ENCODE data around the gene FLCN. TPM values are rescaled to one million over a fixed set of nuclear protein-coding genes. Genes with fewer than 3 reads are reported as not detected.
A peak's percentile ranks its signal among the peaks of the same experiment; 100 is the strongest.
"Not testable (repeated sequence)": the region's sequence is repeated elsewhere in the genome, so short reads cannot be mapped to it uniquely, and the experiment has no call there.

The FLCN gene
- total and polyA plus RNA-seq, 5 experiments from 2014 or later: 3.1 to 70.6 (median 4.9) TPM

DNA sequence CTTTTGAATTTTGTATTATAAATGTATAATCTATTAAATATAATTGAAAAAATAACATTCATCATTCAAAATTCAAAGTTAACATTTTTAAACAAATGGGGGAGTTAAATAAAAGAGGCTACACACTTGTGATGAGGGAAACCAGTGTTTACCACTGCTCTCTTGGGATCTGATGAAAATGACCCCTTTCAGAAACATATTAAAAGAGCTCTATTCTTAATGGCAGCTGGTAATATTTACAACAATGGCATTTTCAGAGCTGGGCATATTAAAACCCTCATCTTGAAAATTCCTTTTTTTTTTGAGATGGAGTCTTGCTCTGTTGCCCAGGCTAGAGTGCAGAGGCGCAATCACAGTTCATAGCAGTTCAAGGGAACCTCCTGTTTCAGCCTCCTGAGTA, 19.3 kb upstream of the FLCN start:
- H3K4me3 Mint-ChIP-seq: no peak overlapping the region
- POLR2A ChIA-PET: no interaction called here
- DNase-seq (no peak), ATAC-seq (no peak)
- peaks cover 0 to 91% (median 23%) of the 10 kb centered on the region in 3 donors for H3K36me3 Mint-ChIP-seq
- no peaks in the 10 kb centered on the region for H3K27me3 Mint-ChIP-seq
- H3K9me3 Mint-ChIP-seq: no peaks in the 10 kb centered on the region
- peaks cover 0 to 6% (median 4%) of the 10 kb centered on the region in 4 donors for H3K4me1 Mint-ChIP-seq
- peak overlapping the region in 2 of 10 donors; percentile 40 to 56 for H3K27ac Mint-ChIP-seq

- H3K36me3 Mint-ChIP-seq: peaks cover 0 to 91% (median 19%) of the 10 kb centered on the region in 3 donors
- POLR2A ChIA-PET, H3K4me1 Mint-ChIP-seq, H3K9me3 Mint-ChIP-seq, DNase-seq, ATAC-seq, H3K27me3 Mint-ChIP-seq, H3K4me3 Mint-ChIP-seq: not testable (repeated sequence)
- peak overlapping the region in 3 of 10 donors; percentile 2 to 51 (median 50) for H3K27ac Mint-ChIP-seq
These were observed 18.7 kb upstream of the FLCN start for GRCh38 chr17:17255689-17256088.

- H3K4me1 Mint-ChIP-seq: peaks cover 0 to 6% (median 4%) of the 10 kb centered on the region in 4 donors
- no peaks in the 10 kb centered on the region for H3K27me3 Mint-ChIP-seq
- POLR2A ChIA-PET: no interaction called here
- DNase-seq (no peak), ATAC-seq (no peak)
- H3K27ac Mint-ChIP-seq: no peak overlapping the region
- H3K4me3 Mint-ChIP-seq: no peak overlapping the region
- peaks cover 0 to 89% (median 12%) of the 10 kb centered on the region in 3 donors for H3K36me3 Mint-ChIP-seq
- no peaks in the 10 kb centered on the region for H3K9me3 Mint-ChIP-seq
These were observed 17.1 kb upstream of the FLCN start for GRCh38 chr17:17254036-17254435.

GRCh38 chr17:17253406-17253805, 16.4 kb upstream of the FLCN start:
- Mint-ChIP-seq H3K4me3 (no peak overlapping the region), H3K9me3 (no peaks in the 10 kb centered on the region), H3K36me3 (peaks cover 0 to 89% (median 10%) of the 10 kb centered on the region in 3 donors), H3K27me3 (no peaks in the 10 kb centered on the region), H3K4me1 (peaks cover 0 to 6% (median 4%) of the 10 kb centered on the region in 4 donors), H3K27ac (peak overlapping the region in 4 of 10 donors; percentile 21 to 76 (median 70))
- ATAC-seq: no peak
- DNase-seq: no peak
- POLR2A ChIA-PET: no interaction called here

GRCh38 chr17:17252149-17252661, 15.2 kb upstream of the FLCN start:
- peaks cover 0 to 4% (median 4%) of the 10 kb centered on the region in 4 donors for H3K4me1 Mint-ChIP-seq
- no peak overlapping the region for H3K4me3 Mint-ChIP-seq
- no peaks in the 10 kb centered on the region for H3K27me3 Mint-ChIP-seq
- H3K27ac Mint-ChIP-seq: no peak overlapping the region
- DNase-seq (no peak), ATAC-seq (no peak)
- peaks cover 0 to 89% (median 9%) of the 10 kb centered on the region in 3 donors for H3K36me3 Mint-ChIP-seq
- POLR2A ChIA-PET: no interaction called here
- no peaks in the 10 kb centered on the region for H3K9me3 Mint-ChIP-seq

- POLR2A ChIA-PET: interaction anchor here (1.2 kb wide), 1 partner anchor 10 kb away, joined by 3 read pairs; the partner anchor contains the start of gene FLCN
- Mint-ChIP-seq H3K36me3 (peaks cover 0 to 59% (median 5%) of the 10 kb centered on the region in 3 donors), H3K27me3 (no peaks in the 10 kb centered on the region), H3K27ac (peak overlapping the region in 6 of 10 donors; percentile 7 to 71 (median 57)), H3K4me3 (no peak overlapping the region), H3K4me1 (peaks cover 0 to 1% (median 0%) of the 10 kb centered on the region in 4 donors), H3K9me3 (no peaks in the 10 kb centered on the region)
- DNase-seq (no peak), ATAC-seq (no peak)
These were observed 9.9 kb upstream of the FLCN start for GRCh38 chr17:17246879-17247278.

GRCh38 chr17:17243163-17243562, 6.2 kb upstream of the FLCN start:
- no peak for DNase-seq
- peaks cover 0 to 29% (median 2%) of the 10 kb centered on the region in 3 donors for H3K36me3 Mint-ChIP-seq
- H3K4me1 Mint-ChIP-seq: peaks cover 0 to 8% (median 4%) of the 10 kb centered on the region in 4 donors
- no peak for ATAC-seq
- POLR2A ChIA-PET: no interaction called here
- no peaks in the 10 kb centered on the region for H3K9me3 Mint-ChIP-seq
- peak overlapping the region in 2 of 10 donors; percentile 24 to 71 for H3K27ac Mint-ChIP-seq
- no peak overlapping the region for H3K4me3 Mint-ChIP-seq
- no peaks in the 10 kb centered on the region for H3K27me3 Mint-ChIP-seq

GRCh38 chr17:17242246-17242645, 5.3 kb upstream of the FLCN start:
- no peak overlapping the region for H3K27ac Mint-ChIP-seq
- POLR2A ChIA-PET: no interaction called here
- ATAC-seq: no peak
- no peak overlapping the region for H3K4me3 Mint-ChIP-seq
- H3K36me3 Mint-ChIP-seq: peaks cover 0 to 20% (median 0%) of the 10 kb centered on the region in 3 donors
- no peaks in the 10 kb centered on the region for H3K9me3 Mint-ChIP-seq
- no peaks in the 10 kb centered on the region for H3K27me3 Mint-ChIP-seq
- H3K4me1 Mint-ChIP-seq: peaks cover 2 to 14% (median 7%) of the 10 kb centered on the region in 4 donors
- DNase-seq: no peak

DNA sequence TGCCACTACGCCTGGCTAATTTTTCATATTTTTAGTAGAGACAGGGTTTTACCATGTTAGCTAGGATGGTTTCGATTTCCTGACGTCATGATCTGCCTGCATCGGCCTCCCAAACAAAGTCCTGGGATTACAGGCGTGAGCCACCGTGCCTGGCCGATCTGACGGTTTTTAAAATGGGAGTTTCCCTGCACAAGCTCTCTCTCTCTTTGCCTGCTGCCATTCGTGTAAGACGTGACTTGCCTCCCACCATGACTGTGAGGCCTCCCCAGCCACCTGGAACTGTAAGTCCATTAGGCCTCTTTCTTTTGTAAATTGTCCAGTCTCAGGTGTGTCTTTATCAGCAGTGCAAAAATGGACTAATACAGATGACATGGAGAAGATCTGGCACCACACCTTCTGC, 4.7 kb upstream of the FLCN start:
- ATAC-seq (no peak), DNase-seq (no peak)
- Mint-ChIP-seq H3K27ac (no peak overlapping the region), H3K9me3 (no peaks in the 10 kb centered on the region), H3K4me1 (peaks cover 3 to 15% (median 8%) of the 10 kb centered on the region in 4 donors), H3K27me3 (no peaks in the 10 kb centered on the region), H3K4me3 (no peak overlapping the region), H3K36me3 (peaks cover 0 to 14% (median 0%) of the 10 kb centered on the region in 3 donors)
- POLR2A ChIA-PET: no interaction called here

DNA sequence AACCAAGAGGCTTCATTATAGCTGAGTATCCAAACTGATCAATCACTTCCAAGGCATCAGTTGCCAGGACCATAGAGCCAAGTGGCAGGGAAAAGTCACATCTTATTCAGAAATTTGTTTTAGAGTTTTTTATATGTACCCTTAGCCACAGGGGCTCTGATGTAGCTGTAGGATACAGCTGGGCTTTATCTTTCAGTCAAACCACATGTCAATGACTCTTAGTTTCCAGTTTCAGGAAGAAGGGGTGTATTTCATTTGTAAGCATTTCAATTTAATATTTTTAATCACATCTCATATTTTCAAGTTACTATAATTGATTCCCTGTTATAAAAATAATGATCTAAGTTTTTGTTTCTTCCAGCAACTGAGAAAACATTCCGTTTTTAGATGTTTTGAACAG, 2.9 kb upstream of the FLCN start:
- DNase-seq (no peak), ATAC-seq (no peak)
- no peaks in the 10 kb centered on the region for H3K9me3 Mint-ChIP-seq
- no peaks in the 10 kb centered on the region for H3K27me3 Mint-ChIP-seq
- H3K27ac Mint-ChIP-seq: no peak overlapping the region
- H3K4me3 Mint-ChIP-seq: peak overlapping the region in 4 of 10 donors; percentile 53 to 98 (median 76)
- POLR2A ChIA-PET: interaction anchor here (0.7 kb wide), 2 partner anchors 20 to 576 kb away, joined by 3 to 4 read pairs; no protein-coding TSS in a partner anchor
- H3K36me3 Mint-ChIP-seq: peaks cover 0 to 3% (median 0%) of the 10 kb centered on the region in 3 donors
- peaks cover 18 to 30% (median 25%) of the 10 kb centered on the region in 4 donors for H3K4me1 Mint-ChIP-seq

GRCh38 chr17:17236295-17237025, 508 bp downstream of the FLCN start:
- H3K27me3 Mint-ChIP-seq: no peaks in the 10 kb centered on the region
- H3K36me3 Mint-ChIP-seq: peaks cover 0 to 13% (median 0%) of the 10 kb centered on the region in 3 donors
- POLR2A ChIA-PET: interaction anchor here (0.6 to 3.5 kb wide), 17 partner anchors 10 to 917 kb away, joined by 3 to 33 read pairs (median 3); partner anchors contain the start of genes COPS3 and PLD6
- DNase-seq: peak in 1 of 10 donors; percentile 14
- H3K27ac Mint-ChIP-seq: peak overlapping the region; percentile 98 to 100 (median 99)
- peak overlapping the region; percentile 91 to 98 (median 96) for H3K4me3 Mint-ChIP-seq
- ATAC-seq: peak; percentile 3 to 11
- no peaks in the 10 kb centered on the region for H3K9me3 Mint-ChIP-seq
- peaks cover 23 to 41% (median 33%) of the 10 kb centered on the region in 4 donors for H3K4me1 Mint-ChIP-seq

- ATAC-seq (no peak), DNase-seq (peak in 1 of 10 donors; percentile 9)
- POLR2A ChIA-PET: interaction anchor here (0.6 to 3.5 kb wide), 8 partner anchors 8 to 94 kb away, joined by 3 to 33 read pairs (median 4); partner anchors contain the start of genes COPS3 and PLD6
- Mint-ChIP-seq H3K4me1 (peaks cover 23 to 41% (median 33%) of the 10 kb centered on the region in 4 donors), H3K36me3 (peaks cover 0 to 22% (median 0%) of the 10 kb centered on the region in 3 donors), H3K9me3 (no peaks in the 10 kb centered on the region), H3K4me3 (peak overlapping the region; percentile 91 to 98 (median 96)), H3K27ac (peak overlapping the region; percentile 31 to 100 (median 99)), H3K27me3 (no peaks in the 10 kb centered on the region)
These were observed 1.5 kb downstream of the FLCN start for GRCh38 chr17:17235212-17236174.
